AG09309 (cell line): ENCODE measurements around the gene GANAB.

Experiments used
- DNase-seq: peaks from one replicate; pipeline ENCODE4 v3.0.0-alpha.2; 2010; ENCODE audit warnings: low read depth
- H3K4me3 ChIP-seq: 2 replicates; pipeline ENCODE4 v1.5.1; 2011; ENCODE audit warnings: mild to moderate bottlenecking, low read depth, low read length, moderate library complexity; ENCODE audit not compliant: control insufficient read depth
- TF ChIP-seq, protein P1 (sequence below): IDR thresholded peaks from 2 replicates; pipeline ENCODE4 v1.5.1; 2011; ENCODE audit warnings: mild to moderate bottlenecking, low read depth, low read length, inconsistent platforms; ENCODE audit not compliant: insufficient read depth, control insufficient read depth; ENCODE audit errors: missing control alignments

The GANAB gene

DNA sequence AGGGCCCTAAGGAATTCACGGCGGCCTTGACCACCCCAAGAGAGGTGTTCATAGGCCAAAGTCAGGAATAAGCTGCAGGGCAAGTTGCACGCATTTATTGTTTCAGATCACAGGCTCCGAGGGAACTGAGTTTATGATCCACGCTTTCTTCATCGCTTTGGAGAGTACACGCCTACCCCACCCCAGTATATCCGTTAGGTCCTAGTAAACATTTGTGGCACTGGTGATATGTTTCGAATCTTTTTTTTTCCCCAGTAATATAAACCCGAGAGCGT lies 805 bp downstream of the GANAB start:
- TF ChIP-seq, protein P1, sequence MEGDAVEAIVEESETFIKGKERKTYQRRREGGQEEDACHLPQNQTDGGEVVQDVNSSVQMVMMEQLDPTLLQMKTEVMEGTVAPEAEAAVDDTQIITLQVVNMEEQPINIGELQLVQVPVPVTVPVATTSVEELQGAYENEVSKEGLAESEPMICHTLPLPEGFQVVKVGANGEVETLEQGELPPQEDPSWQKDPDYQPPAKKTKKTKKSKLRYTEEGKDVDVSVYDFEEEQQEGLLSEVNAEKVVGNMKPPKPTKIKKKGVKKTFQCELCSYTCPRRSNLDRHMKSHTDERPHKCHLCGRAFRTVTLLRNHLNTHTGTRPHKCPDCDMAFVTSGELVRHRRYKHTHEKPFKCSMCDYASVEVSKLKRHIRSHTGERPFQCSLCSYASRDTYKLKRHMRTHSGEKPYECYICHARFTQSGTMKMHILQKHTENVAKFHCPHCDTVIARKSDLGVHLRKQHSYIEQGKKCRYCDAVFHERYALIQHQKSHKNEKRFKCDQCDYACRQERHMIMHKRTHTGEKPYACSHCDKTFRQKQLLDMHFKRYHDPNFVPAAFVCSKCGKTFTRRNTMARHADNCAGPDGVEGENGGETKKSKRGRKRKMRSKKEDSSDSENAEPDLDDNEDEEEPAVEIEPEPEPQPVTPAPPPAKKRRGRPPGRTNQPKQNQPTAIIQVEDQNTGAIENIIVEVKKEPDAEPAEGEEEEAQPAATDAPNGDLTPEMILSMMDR, result no peak
- H3K4me3 ChIP-seq, result peak overlapping the region; percentile 90
- no peak for DNase-seq

DNA sequence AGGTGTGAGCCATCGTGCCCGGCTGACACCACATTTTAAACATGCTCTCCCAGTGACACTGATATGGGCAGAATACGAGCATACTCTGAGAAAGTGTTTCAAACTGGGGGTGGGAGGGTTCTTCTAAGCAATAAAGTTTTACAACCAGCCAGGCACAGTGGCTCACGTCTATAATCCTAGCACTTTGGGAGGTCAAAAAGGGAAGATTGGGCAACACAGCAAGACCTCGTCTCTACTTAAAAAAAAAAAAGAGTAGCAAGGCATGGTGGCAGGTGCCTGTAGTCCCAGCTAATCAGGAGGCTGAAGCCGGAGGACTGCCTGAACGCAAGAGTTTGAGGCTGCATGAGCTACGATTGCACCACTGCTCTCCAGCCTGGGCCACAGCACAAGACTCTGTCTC lies 2.2 kb downstream of the GANAB start:
- DNase-seq, result no peak
- TF ChIP-seq, protein P1, result no peak
- H3K4me3 ChIP-seq, result no peak overlapping the region

DNA sequence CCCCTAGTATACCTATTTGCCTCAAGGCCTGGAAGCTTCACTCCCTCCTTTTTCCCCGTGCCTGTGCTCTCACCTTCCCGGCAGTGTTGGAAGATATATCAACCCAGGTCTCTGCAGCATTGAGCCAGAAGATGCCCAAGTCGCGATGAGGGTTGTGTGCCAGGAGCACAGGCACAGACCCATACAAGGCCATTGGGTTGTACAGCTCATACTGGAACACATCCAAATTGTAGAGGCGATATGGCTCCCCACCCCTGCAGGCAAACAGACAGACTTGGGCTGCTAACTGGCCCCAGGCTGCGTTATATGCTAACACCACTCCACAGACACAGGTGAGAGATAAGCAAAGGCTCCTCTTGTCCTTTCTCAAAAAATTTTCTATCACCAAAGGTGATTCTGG lies 13.9 kb downstream of the GANAB start:
- TF ChIP-seq, protein P1, result no peak

DNA sequence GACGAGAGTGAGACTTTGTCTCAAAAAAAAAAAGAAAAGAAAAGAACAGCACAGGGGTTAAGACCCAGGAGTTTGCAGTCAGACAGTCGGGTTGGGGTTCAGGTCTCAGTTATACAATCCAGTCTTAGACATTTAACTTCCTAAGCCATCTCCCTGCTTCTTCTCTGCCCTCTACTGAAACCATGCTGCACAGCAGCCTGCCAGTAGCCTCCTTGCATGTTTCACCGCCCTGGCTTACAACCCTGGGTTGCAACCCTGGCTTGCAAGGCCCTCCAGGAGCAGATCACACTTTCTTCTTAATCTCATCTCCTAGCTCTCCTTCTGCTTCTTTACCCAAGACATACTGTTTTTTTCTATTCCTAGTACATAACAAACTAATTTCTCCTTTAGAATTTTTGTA lies 18.7 kb downstream of the GANAB start:
- H3K4me3 ChIP-seq, result no peak overlapping the region
- DNase-seq, result no peak
- TF ChIP-seq, protein P1, result no peak

More for the DNA sequence above, 13.9 kb downstream of the GANAB start:
- DNase-seq, result no peak
- H3K4me3 ChIP-seq, result no peak overlapping the region

DNA sequence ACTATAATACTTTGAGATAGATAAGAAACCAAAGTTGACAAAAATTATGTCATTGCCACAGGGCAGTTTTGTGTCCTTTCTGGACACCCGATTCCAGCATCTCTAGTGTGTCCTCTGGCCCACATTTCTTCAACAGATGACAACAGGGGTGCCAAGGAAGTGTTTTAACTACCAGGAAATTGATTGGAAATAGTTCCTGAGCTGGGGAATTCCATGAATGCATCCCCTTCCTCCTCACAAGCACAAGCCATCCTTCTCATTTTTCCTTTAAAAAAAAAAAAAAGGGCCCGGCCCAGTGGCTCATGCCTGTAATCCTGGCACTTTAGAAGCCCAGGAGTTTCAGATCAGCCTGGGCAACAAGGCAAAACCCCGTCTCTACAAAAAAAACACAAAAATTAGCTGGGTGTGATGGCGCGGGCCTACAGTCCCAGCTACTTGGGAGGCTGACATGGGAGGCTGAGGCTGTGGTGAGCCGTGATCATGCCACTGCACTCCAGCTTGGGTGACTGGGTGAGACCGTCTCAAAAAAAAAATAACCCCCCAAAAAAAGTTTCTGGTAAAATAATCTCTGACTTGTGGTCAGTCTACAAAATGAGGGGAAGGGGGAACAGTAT lies 23.8 kb downstream of the GANAB start:
- TF ChIP-seq, protein P1, result no peak
- DNase-seq, result no peak
- H3K4me3 ChIP-seq, result no peak overlapping the region; the same call in 1 of the 2 replicates

DNA sequence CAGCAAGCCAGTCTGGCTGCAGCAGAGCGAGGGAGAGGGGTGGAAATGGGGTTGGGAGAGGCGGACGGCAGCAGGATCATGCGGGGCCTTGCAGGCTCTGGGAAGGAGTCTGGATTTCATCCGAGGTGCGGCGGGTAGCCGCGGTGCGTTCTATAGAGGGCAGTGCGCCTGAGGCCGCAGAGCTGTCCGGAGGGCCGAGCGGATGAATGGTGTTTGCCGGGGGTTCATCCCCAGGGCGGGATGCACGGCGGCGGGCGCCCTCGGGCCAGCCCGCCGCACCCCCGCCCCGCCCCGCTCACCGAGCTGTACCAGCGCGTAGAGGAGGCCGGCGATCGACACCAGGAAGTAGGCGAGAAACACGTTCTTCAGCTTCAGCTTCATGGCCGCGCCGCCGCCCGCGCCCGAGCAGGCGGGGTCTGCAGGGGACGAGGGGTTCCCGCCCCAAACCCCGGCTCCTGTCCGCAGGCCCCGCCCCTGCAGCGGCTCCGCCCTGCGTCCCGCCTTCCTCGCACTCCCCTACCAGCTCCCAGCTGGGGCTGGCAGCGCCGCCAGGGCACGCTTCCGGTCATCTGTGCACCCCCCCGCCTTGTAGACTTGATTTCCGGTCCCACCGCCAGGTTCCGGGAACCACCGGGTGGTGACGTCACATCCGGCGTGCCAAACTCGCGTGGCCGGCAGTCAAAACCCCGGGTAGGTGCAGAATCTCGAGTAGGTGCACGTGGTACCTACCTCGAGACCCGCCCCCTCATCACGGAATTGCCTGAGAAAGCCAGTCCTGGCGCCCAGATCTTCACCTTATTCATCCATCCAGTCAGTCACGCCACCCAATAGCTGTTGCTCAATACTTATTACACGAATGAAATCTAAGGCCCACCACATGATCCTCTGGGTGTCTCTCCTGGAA lies 24.6 kb downstream of the GANAB start, which contains the start of gene B3GAT3:
Gene B3GAT3, minus strand, starts transcription at position 420 of the 904 bp plus-strand sequence. Its CDS starts 39 bp downstream, at position 381.
- DNase-seq, result peak; percentile 91
- peak within 1 kb of the TSS; percentile 61 for H3K4me3 ChIP-seq
- TF ChIP-seq, protein P1, result peak; percentile 6
